Thyroid gland (tissue), 4 donors: ENCODE results near the gene LRBA.

Source experiments
- CTCF ChIP-seq, 6 experiments: fragments of 200-600 bp in 3 of 6; fragments of 450-650 bp in 3 of 6; sonication (generic) in 3 of 6; IDR thresholded peaks; one replicate each; pipeline ENCODE4 v1.5.1; 2016 to 2019; ENCODE audit warnings: antibody characterized with exemption in 6 of 6, mild to moderate bottlenecking in 2 of 6, inconsistent platforms in 1 of 6, moderate library complexity in 1 of 6
- POLR2A ChIP-seq, 2 donors: fragments of 450-650 bp; IDR thresholded peaks; one replicate each; pipeline ENCODE4 v1.6.1; 2017; ENCODE audit warnings: antibody characterized with exemption in 2 of 2, mild to moderate bottlenecking in 2 of 2, moderate library complexity in 1 of 2

- TF ChIP-seq POLR2A (IDR thresholded peaks at IDR 0.05), result no peak
- no peak for TF ChIP-seq CTCF (IDR thresholded peaks at IDR 0.05)
These were observed 300.3 kb downstream of the LRBA start for GRCh38 chr4:150714462-150715438.
